ENCODE results near the gene OTUB2.
A peak's percentile ranks its signal among the peaks of the same experiment; 100 is the strongest.

OTUB2 gene

GRCh38 chr14:94077111-94077821 lies 51.1 kb downstream of the OTUB2 start:
- DNase-seq (ENCODE audit: low read depth) = no peak
- H3K4me3 ChIP-seq (ENCODE audit: control insufficient read depth, low read depth, low read length) = no peak overlapping the region
- TF ChIP-seq CTCF (IDR thresholded peaks at IDR 0.05; ENCODE audit: control insufficient read depth, insufficient read depth, low read depth, low read length, missing control alignments) = no peak

- DNase-seq (ENCODE audit: low read depth) = no peak
- no peak for TF ChIP-seq CTCF (IDR thresholded peaks at IDR 0.05; ENCODE audit: control insufficient read depth, insufficient read depth, low read depth, low read length, missing control alignments)
- no peak overlapping the region for H3K4me3 ChIP-seq (ENCODE audit: control insufficient read depth, low read depth, low read length)
Measured at GRCh38 chr14:94077823-94078222, 51.7 kb downstream of the OTUB2 start.

GRCh38 chr14:94079891-94080620 lies 53.9 kb downstream of the OTUB2 start:
- H3K4me3 ChIP-seq (ENCODE audit: control insufficient read depth, low read depth, low read length) = peak overlapping the region; percentile 99
- TF ChIP-seq CTCF (IDR thresholded peaks at IDR 0.05; ENCODE audit: control insufficient read depth, insufficient read depth, low read depth, low read length, missing control alignments) = no peak
- no peak for DNase-seq (ENCODE audit: low read depth)

- TF ChIP-seq CTCF (IDR thresholded peaks at IDR 0.05; ENCODE audit: control insufficient read depth, insufficient read depth, low read depth, low read length, missing control alignments) = no peak
- DNase-seq (ENCODE audit: low read depth) = peak; percentile 73
- peak within 1 kb of the TSS; percentile 99 for H3K4me3 ChIP-seq (ENCODE audit: control insufficient read depth, low read depth, low read length)
Measured at GRCh38 chr14:94080621-94081385, 54.7 kb downstream of the OTUB2 start, which contains the start of the genes DDX24 and IFI27L1. Gene DDX24, minus strand, starts transcription at chr14:94081202. Its CDS starts 1,460 bp downstream, at chr14:94079742. Gene IFI27L1, plus strand, starts transcription at chr14:94081310. Its CDS starts 15,628 bp downstream, at chr14:94096938.

- no peak for DNase-seq (ENCODE audit: low read depth)
- no peak for TF ChIP-seq CTCF (IDR thresholded peaks at IDR 0.05; ENCODE audit: control insufficient read depth, insufficient read depth, low read depth, low read length, missing control alignments)
- peak overlapping the region; percentile 99 for H3K4me3 ChIP-seq (ENCODE audit: control insufficient read depth, low read depth, low read length)
Measured at GRCh38 chr14:94081386-94081820, 55.3 kb downstream of the OTUB2 start.

- TF ChIP-seq CTCF (IDR thresholded peaks at IDR 0.05; ENCODE audit: control insufficient read depth, insufficient read depth, low read depth, low read length, missing control alignments) = no peak
- DNase-seq (ENCODE audit: low read depth) = no peak
- no peak overlapping the region for H3K4me3 ChIP-seq (ENCODE audit: control insufficient read depth, low read depth, low read length)
Measured at GRCh38 chr14:94087891-94088290, 61.8 kb downstream of the OTUB2 start.

All from AG09309 (cell line).